ENCODE results near the gene LUZP1.
A peak's percentile ranks its signal among the peaks of the same experiment; 100 is the strongest.

Gene LUZP1

DNA sequence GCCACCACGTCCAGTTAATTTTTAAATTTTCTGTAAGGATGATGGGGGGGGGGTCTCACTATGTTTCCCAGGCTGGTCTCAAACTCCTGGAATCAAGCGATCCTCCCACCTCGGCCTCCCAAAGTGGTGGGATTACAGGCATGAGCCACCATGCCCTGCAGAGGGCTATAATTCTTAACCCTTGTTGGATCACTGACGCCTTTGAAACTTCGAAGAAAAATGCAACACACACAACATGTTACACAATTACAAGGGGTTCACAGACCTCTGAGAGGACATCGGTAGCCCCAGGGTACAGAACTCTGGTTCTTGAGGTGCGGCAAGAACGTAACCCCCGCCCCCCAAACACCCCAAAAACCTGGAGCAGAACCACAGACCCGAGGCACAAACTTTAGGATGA lies 8.4 kb upstream of the LUZP1 start:
- CTCF ChIA-PET: interaction anchor here (1.4 to 18.6 kb wide), 6 partner anchors 8 to 82 kb away, joined by 3 to 174 read pairs (median 15); partner anchors contain the start of gene LUZP1
- DNase-seq (ENCODE audit: low read depth, low spot score): no peak
- POLR2A ChIA-PET: interaction anchor here (0.6 to 1.4 kb wide), 2 partner anchors 8 to 9 kb away, joined by 3 read pairs; partner anchors contain the start of gene LUZP1
- TF ChIP-seq CTCF (IDR thresholded peaks at IDR 0.05; ENCODE audit: insufficient read depth, low read length, missing control alignments): no peak
- H3K4me3 ChIP-seq (ENCODE audit: low read depth, low read length): peak overlapping the region; percentile 59

- H3K4me3 ChIP-seq (ENCODE audit: low read depth, low read length): no peak overlapping the region
- TF ChIP-seq CTCF (IDR thresholded peaks at IDR 0.05; ENCODE audit: insufficient read depth, low read length, missing control alignments): no peak
- CTCF ChIA-PET: interaction anchor here (1.1 to 18.6 kb wide), 4 partner anchors 10 to 74 kb away, joined by 3 to 174 read pairs (median 82); no protein-coding TSS in a partner anchor
Observed at GRCh38 chr1:23174426-23175110, 5.9 kb upstream of the LUZP1 start.

GRCh38 chr1:23171181-23171755 lies 2.6 kb upstream of the LUZP1 start:
- POLR2A ChIA-PET: no interaction called here
- DNase-seq (ENCODE audit: low read depth, low spot score): no peak
- no peak for TF ChIP-seq CTCF (IDR thresholded peaks at IDR 0.05; ENCODE audit: insufficient read depth, low read length, missing control alignments)
- CTCF ChIA-PET: interaction anchor here (0.8 to 18.6 kb wide), 4 partner anchors 8 to 70 kb away, joined by 3 to 174 read pairs (median 82); no protein-coding TSS in a partner anchor
- H3K4me3 ChIP-seq (ENCODE audit: low read depth, low read length): no peak overlapping the region

More at GRCh38 chr1:23174426-23175110, 5.9 kb upstream of the LUZP1 start:
- no peak for DNase-seq (ENCODE audit: low read depth, low spot score)
- POLR2A ChIA-PET: no interaction called here

DNA sequence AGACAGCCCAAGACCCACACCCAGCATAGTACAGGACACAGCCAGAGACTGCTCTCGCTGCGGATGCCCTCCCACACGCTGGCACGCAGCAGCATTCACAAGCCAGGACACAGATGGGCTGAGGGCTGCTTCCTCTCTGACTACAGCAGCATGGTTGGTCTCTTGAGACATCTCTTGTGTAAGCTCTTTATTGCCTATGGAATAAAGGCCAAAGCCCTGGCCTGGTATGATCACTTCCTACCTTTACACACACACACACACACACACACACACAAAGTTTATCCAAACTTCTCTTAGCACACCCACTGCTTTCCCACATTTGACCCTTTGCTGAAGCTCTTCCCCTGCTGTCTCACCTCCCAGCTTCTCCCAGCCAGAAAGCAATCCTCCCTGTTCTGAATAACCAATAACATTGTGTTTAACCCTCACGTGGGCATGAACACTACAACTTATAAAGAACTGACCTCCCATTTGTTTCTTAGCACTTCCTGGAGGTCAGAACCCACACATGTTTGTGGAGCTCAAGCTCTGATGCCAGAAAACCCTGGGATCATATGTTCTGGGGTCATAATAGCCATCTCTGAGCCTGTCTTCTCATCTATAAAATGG lies 1.2 kb upstream of the LUZP1 start:
- DNase-seq (ENCODE audit: low read depth, low spot score): peak; percentile 78
- ChIA-PET POLR2A (no interaction called here), CTCF (interaction anchor here (1.2 to 18.6 kb wide), 3 partner anchors 8 to 69 kb away, joined by 4 to 174 read pairs (median 161); no protein-coding TSS in a partner anchor)
- TF ChIP-seq CTCF (IDR thresholded peaks at IDR 0.05; ENCODE audit: insufficient read depth, low read length, missing control alignments): no peak
- peak overlapping the region; percentile 8; the same call in 1 of the 2 replicates for H3K4me3 ChIP-seq (ENCODE audit: low read depth, low read length)

DNA sequence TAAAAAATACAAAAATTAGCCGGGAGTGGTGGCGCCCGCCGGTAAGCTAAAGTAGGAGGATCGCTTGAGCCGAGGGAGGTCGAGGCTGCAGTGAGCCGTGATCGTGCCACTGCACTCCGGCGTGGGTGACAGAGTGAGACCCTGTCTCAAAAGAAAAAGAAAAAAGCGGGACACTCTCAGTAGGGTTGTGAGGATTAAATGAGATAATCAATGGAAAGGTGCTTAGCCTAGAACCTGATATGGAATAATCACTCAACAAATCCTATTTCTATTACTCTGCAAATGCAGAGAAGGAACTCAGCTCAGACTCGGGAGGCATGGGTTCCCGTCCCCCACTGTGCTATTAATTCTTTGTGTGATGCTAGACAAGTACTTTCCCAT lies 529 bp upstream of the LUZP1 start:
- TF ChIP-seq CTCF (IDR thresholded peaks at IDR 0.05; ENCODE audit: insufficient read depth, low read length, missing control alignments): no peak
- H3K4me3 ChIP-seq (ENCODE audit: low read depth, low read length): peak overlapping the region; percentile 85
- CTCF ChIA-PET: interaction anchor here (1.0 to 18.6 kb wide), 4 partner anchors 9 to 68 kb away, joined by 3 to 174 read pairs (median 91); no protein-coding TSS in a partner anchor
- POLR2A ChIA-PET: interaction anchor here (0.6 to 1.2 kb wide), 3 partner anchors 7 to 67 kb away, joined by 3 to 4 read pairs (median 3); no protein-coding TSS in a partner anchor
- DNase-seq (ENCODE audit: low read depth, low spot score): no peak

Data from AG04449 (cell line).